Measurements from ENCODE around the gene DGKH. TPM values are rescaled to one million over a fixed set of nuclear protein-coding genes. Genes with fewer than 3 reads are reported as not detected.

The DGKH gene
- total RNA-seq, 4 donors from 2014 or later = 18.6 to 32.5 (median 19.6) TPM

- no peaks in the 10 kb centered on the region for H3K4me1 ChIP-seq
- H3K9me3 ChIP-seq = no peaks in the 10 kb centered on the region
- H3K36me3 ChIP-seq = peaks cover 0 to 58% of the 10 kb centered on the region in 2 donors
- 94 to 96% methylated on average over 2 to 3 of the region's 3 CpGs for WGBS, 2 donors (ENCODE audit: low coverage in 1 of 2)
- ATAC-seq = no peak
- H3K27ac ChIP-seq = no peak overlapping the region
- H3K4me3 ChIP-seq = no peak overlapping the region
- no peaks in the 10 kb centered on the region for H3K27me3 ChIP-seq
- TF ChIP-seq CTCF (IDR thresholded peaks at IDR 0.05) (no peak), POLR2A (IDR thresholded peaks at IDR 0.05) (no peak), POLR2AphosphoS5 (IDR thresholded peaks at IDR 0.05) (no peak), EP300 (IDR thresholded peaks at IDR 0.05) (no peak)
Observed at GRCh38 chr13:42164557-42165125, 116.2 kb downstream of the DGKH start.

GRCh38 chr13:42168496-42168895 is 120.0 kb downstream of the DGKH start:
- Histone ChIP-seq H3K36me3 (peaks cover 0 to 48% of the 10 kb centered on the region in 2 donors), H3K4me1 (no peaks in the 10 kb centered on the region), H3K27ac (no peak overlapping the region), H3K27me3 (no peaks in the 10 kb centered on the region), H3K4me3 (no peak overlapping the region), H3K9me3 (no peaks in the 10 kb centered on the region)
- WGBS, 2 donors (ENCODE audit: low coverage in 1 of 2) = 88% methylated on average over 4 of the region's 4 CpGs
- TF ChIP-seq CTCF (IDR thresholded peaks at IDR 0.05) (no peak), EP300 (IDR thresholded peaks at IDR 0.05) (no peak), POLR2AphosphoS5 (IDR thresholded peaks at IDR 0.05) (no peak), POLR2A (IDR thresholded peaks at IDR 0.05) (no peak)
- ATAC-seq = no peak

GRCh38 chr13:42170029-42170428 is 121.6 kb downstream of the DGKH start:
- H3K36me3 ChIP-seq = peaks cover 0 to 63% of the 10 kb centered on the region in 2 donors
- H3K4me1 ChIP-seq = no peaks in the 10 kb centered on the region
- H3K9me3 ChIP-seq = no peaks in the 10 kb centered on the region
- WGBS, 2 donors (ENCODE audit: low coverage in 1 of 2) = 82 to 86% methylated on average over 2 of the region's 5 CpGs
- H3K27me3 ChIP-seq = no peaks in the 10 kb centered on the region
- no peak for TF ChIP-seq POLR2AphosphoS5 (IDR thresholded peaks at IDR 0.05)
- TF ChIP-seq EP300 (IDR thresholded peaks at IDR 0.05) = no peak
- TF ChIP-seq POLR2A (IDR thresholded peaks at IDR 0.05) = no peak
- TF ChIP-seq CTCF (IDR thresholded peaks at IDR 0.05) = no peak
- H3K4me3 ChIP-seq = no peak overlapping the region
- no peak overlapping the region for H3K27ac ChIP-seq
- no peak for ATAC-seq

GRCh38 chr13:42173789-42174343 is 125.4 kb downstream of the DGKH start:
- Histone ChIP-seq H3K27ac (no peak overlapping the region), H3K4me3 (no peak overlapping the region), H3K36me3 (peaks cover 0 to 65% of the 10 kb centered on the region in 2 donors), H3K27me3 (no peaks in the 10 kb centered on the region), H3K9me3 (no peaks in the 10 kb centered on the region), H3K4me1 (no peaks in the 10 kb centered on the region)
- WGBS, 2 donors (ENCODE audit: low coverage in 1 of 2) = 90 to 91% methylated on average over 4 of the region's 4 CpGs
- ATAC-seq = no peak
- no peak for TF ChIP-seq EP300 (IDR thresholded peaks at IDR 0.05)
- no peak for TF ChIP-seq CTCF (IDR thresholded peaks at IDR 0.05)
- no peak for TF ChIP-seq POLR2A (IDR thresholded peaks at IDR 0.05)
- no peak for TF ChIP-seq POLR2AphosphoS5 (IDR thresholded peaks at IDR 0.05)

Data from gastroesophageal sphincter (tissue), 4 donors.